T-helper 2 cell treated with Interferon-gamma antibody and Interleukin-4, amounts not matched to agents 5 μg/mL and 100 μg/mL, for 36 hours (primary cell): Measurements from ENCODE around the gene BRWD1.

ENCODE experiments used
- DNase-seq: peaks from one replicate; pipeline ENCODE4 v3.0.0; 2021; ENCODE audit warnings: low spot score
- H3K27ac Mint-ChIP-seq: one replicate; pipeline ENCODE4 v1.8.0; 2021; ENCODE audit warnings: mild to moderate bottlenecking, mixed read lengths
- H3K27me3 Mint-ChIP-seq: one replicate; pipeline ENCODE4 v1.8.0; 2021; ENCODE audit warnings: low read depth, mixed read lengths
- H3K36me3 Mint-ChIP-seq: one replicate; pipeline ENCODE4 v1.8.0; 2021; ENCODE audit warnings: low read depth, mixed read lengths
- H3K4me1 Mint-ChIP-seq: one replicate; pipeline ENCODE4 v1.8.0; 2021; ENCODE audit warnings: low read depth, mixed read lengths
- H3K4me3 Mint-ChIP-seq: one replicate; pipeline ENCODE4 v1.8.0; 2022; ENCODE audit warnings: mild to moderate bottlenecking, moderate library complexity, mixed read lengths
- H3K9me3 Mint-ChIP-seq: one replicate; pipeline ENCODE4 v1.8.0; 2021; ENCODE audit warnings: mixed read lengths

The BRWD1 gene

GRCh38 chr21:39318091-39318959 is 4.9 kb upstream of the BRWD1 start:
- Mint-ChIP-seq H3K4me1 (peaks cover 17% of the 10 kb centered on the region), H3K36me3 (peaks cover 2% of the 10 kb centered on the region), H3K27me3 (no peaks in the 10 kb centered on the region), H3K4me3 (no peak overlapping the region), H3K27ac (no peak overlapping the region), H3K9me3 (no peaks in the 10 kb centered on the region)
- DNase-seq = no peak

DNA sequence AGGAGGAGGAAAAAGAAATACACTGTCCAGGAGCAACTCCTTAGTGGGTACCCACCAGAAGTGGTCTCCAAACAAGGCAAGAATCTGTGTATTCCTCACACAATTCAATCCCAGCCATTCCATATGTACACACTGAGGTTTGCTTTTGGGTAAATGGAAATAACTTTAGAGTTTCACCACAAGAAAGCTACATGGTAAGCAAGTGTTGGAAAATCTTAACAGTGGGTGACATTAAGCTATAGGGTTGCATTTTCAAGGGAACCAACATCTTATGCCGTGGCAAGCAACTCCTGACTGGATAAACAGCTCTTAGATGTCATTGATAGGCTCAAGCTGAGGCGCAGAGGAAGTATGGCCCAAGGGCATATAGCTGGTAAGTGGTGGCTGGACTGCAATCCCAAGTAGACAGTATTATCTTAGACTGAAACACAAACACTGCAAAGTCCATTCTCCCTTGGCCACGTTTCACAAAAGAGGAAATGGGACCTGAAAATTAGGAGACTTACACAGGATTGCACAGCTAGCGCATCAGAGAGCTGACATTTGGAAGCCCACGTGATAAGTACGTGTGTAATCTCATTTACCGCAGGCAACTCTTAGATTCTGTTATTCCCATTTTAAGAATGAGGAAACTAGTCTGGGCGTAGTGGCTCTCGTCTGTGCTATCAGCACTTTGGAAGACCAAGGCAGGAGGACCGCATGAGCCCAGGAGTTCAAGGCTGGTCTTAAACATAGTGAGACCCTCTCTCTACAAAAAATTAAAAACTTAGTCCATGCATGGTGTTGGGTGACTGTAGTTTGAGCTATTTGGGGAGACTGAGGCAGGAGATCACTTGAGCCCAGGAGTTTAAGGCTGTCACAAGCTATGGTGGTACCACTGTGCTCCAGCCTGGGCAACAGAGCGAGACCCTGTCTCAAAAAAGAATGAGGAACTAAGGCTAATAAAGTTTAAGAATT is 4.0 kb upstream of the BRWD1 start:
- Mint-ChIP-seq H3K27me3 (no peaks in the 10 kb centered on the region), H3K27ac (no peak overlapping the region), H3K4me3 (no peak overlapping the region)

GRCh38 chr21:39316729-39317128 is 3.3 kb upstream of the BRWD1 start:
- Mint-ChIP-seq H3K27ac (no peak overlapping the region), H3K9me3 (no peaks in the 10 kb centered on the region), H3K4me3 (no peak overlapping the region), H3K36me3 (peaks cover 6% of the 10 kb centered on the region), H3K4me1 (peaks cover 23% of the 10 kb centered on the region), H3K27me3 (no peaks in the 10 kb centered on the region)
- DNase-seq = no peak

More for the DNA sequence above, 4.0 kb upstream of the BRWD1 start:
- DNase-seq = no peak
- H3K36me3 Mint-ChIP-seq = peaks cover 2% of the 10 kb centered on the region
- peaks cover 17% of the 10 kb centered on the region for H3K4me1 Mint-ChIP-seq
- H3K9me3 Mint-ChIP-seq = no peaks in the 10 kb centered on the region

DNA sequence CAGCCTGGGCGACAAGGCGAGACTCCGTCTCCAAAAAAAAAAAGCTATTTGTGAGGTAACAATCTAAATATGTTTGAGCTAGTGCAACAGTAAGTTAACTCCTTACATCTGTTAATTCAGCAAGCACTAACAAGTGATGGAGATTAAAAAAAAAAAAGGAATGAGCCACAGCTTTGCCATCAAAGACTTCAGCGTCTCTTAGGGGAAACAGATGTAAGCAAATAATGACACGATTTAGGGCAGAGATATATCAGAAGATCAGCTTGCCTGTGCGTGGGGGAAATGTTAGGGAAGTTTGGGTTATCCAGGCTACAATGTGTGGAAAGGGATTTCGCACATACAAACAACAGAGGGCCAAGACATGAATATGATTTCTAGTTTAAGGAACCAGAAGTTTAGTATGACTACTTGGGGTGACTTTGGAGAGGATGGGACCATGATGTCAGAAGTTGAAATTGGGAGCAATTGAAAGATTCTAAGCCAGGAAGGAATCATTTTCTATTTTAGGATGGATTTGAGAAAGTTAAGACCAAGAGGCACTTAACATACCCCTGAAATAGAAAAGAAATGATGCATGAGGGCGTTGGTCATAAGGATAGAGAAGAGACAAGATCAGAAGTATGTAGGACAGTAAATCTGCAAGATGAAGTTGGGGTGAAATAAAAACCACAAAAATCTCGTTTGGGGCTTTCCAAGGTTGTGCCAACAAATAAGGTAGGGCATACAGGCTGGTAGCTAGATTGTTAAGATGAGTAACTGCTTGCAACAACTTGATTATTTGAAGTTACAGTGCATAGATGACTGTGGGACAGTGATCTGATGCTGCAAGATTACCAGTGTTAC is 2.4 kb upstream of the BRWD1 start:
- H3K9me3 Mint-ChIP-seq = no peaks in the 10 kb centered on the region
- peak overlapping the region; percentile 42 for H3K27ac Mint-ChIP-seq
- DNase-seq = peak; percentile 37
- H3K36me3 Mint-ChIP-seq = peaks cover 8% of the 10 kb centered on the region
- peak overlapping the region; percentile 3 for H3K4me3 Mint-ChIP-seq
- H3K27me3 Mint-ChIP-seq = no peaks in the 10 kb centered on the region
- H3K4me1 Mint-ChIP-seq = peaks cover 30% of the 10 kb centered on the region

GRCh38 chr21:39314143-39315027 is 953 bp upstream of the BRWD1 start:
- DNase-seq = peak; percentile 63
- peaks cover 14% of the 10 kb centered on the region for H3K36me3 Mint-ChIP-seq
- peak overlapping the region; percentile 87 for H3K4me3 Mint-ChIP-seq
- peaks cover 36% of the 10 kb centered on the region for H3K4me1 Mint-ChIP-seq
- no peaks in the 10 kb centered on the region for H3K27me3 Mint-ChIP-seq
- H3K9me3 Mint-ChIP-seq = no peaks in the 10 kb centered on the region
- H3K27ac Mint-ChIP-seq = peak overlapping the region; percentile 97

DNA sequence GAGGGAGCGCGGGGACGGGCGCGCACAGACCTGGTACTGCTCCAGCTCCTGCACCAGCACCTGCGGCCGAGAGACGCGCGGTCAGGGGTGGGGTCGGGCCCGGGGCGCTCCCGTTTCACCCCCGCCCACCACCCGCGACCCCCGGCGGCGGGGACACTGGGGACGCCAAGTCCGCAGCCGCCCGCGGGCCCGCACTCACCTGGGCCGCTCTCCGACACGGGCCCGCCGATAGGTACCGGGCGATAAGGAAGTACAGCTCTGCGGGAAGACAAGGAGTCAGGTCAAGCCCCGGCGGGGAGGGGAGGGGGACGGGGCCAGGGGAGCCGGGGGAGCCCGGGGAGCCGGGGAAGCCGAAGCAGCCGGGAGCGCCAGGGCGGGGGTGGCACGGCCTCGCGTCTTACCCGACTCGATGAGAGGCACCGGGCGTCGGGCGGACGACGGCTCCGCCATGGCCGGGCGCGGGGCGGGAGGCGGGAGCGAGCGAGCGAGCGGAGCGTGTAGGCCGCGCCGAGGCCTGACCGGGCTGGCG is 326 bp downstream of the BRWD1 start:
- Mint-ChIP-seq H3K27ac (peak overlapping the region; percentile 97), H3K9me3 (no peaks in the 10 kb centered on the region), H3K36me3 (peaks cover 23% of the 10 kb centered on the region), H3K27me3 (no peaks in the 10 kb centered on the region), H3K4me1 (peaks cover 36% of the 10 kb centered on the region), H3K4me3 (peak overlapping the region; percentile 91)
- DNase-seq = no peak

GRCh38 chr21:39312112-39313041 is 1.1 kb downstream of the BRWD1 start:
- H3K4me1 Mint-ChIP-seq = peaks cover 36% of the 10 kb centered on the region
- peaks cover 27% of the 10 kb centered on the region for H3K36me3 Mint-ChIP-seq
- no peaks in the 10 kb centered on the region for H3K27me3 Mint-ChIP-seq
- peak overlapping the region; percentile 91 for H3K4me3 Mint-ChIP-seq
- peak; percentile 93 for DNase-seq
- peak overlapping the region; percentile 94 for H3K27ac Mint-ChIP-seq
- no peaks in the 10 kb centered on the region for H3K9me3 Mint-ChIP-seq

DNA sequence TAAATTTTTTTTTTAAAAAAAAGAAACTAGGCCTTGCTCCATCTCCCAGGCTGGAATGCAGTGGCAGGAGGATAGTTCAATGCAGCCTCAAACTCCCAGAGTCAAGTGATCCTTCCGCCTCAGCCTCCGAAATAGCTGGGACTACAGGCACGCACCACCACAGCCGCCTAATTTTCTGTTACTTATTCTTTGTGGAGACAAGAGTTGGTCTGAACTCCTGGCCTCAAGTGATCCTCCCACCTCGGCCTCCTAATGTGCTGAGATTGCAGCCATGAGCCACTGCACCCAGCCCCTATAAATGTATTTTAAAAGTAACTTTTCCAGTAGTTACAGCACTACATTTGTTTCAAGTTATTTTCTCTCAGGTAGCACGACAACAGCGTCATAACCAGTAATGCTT is 2.3 kb downstream of the BRWD1 start:
- H3K27me3 Mint-ChIP-seq = no peaks in the 10 kb centered on the region
- H3K27ac Mint-ChIP-seq = no peak overlapping the region
- no peak overlapping the region for H3K4me3 Mint-ChIP-seq
- DNase-seq = no peak
- H3K4me1 Mint-ChIP-seq = peaks cover 32% of the 10 kb centered on the region
- H3K36me3 Mint-ChIP-seq = peaks cover 27% of the 10 kb centered on the region
- no peaks in the 10 kb centered on the region for H3K9me3 Mint-ChIP-seq

GRCh38 chr21:39307466-39307865 is 6.0 kb downstream of the BRWD1 start:
- DNase-seq = no peak
- H3K36me3 Mint-ChIP-seq = peaks cover 32% of the 10 kb centered on the region
- no peak overlapping the region for H3K27ac Mint-ChIP-seq
- no peaks in the 10 kb centered on the region for H3K9me3 Mint-ChIP-seq
- no peaks in the 10 kb centered on the region for H3K27me3 Mint-ChIP-seq
- no peak overlapping the region for H3K4me3 Mint-ChIP-seq
- H3K4me1 Mint-ChIP-seq = peaks cover 21% of the 10 kb centered on the region

DNA sequence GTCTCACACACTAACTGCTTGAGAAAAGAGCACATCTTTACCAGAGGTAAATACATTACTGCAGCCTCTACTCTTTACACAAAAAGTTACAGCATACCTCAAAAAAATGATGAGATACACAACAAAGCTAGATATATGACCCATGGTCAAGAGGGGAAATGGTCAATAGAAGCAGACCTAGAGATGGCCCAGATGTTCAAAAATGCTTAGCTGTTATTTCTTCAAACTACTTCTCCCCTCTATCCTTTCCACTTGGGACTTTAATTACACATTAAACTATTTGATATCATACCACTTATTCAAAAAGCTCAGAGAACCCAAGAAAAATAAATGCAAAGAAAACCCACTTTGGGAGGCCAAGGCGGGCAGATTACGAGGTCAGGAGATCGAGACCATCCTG is 12.8 kb downstream of the BRWD1 start:
- Mint-ChIP-seq H3K27ac (no peak overlapping the region), H3K4me3 (no peak overlapping the region), H3K27me3 (no peaks in the 10 kb centered on the region), H3K4me1 (peaks cover 10% of the 10 kb centered on the region), H3K36me3 (peaks cover 56% of the 10 kb centered on the region), H3K9me3 (peaks cover 13% of the 10 kb centered on the region)
- no peak for DNase-seq

DNA sequence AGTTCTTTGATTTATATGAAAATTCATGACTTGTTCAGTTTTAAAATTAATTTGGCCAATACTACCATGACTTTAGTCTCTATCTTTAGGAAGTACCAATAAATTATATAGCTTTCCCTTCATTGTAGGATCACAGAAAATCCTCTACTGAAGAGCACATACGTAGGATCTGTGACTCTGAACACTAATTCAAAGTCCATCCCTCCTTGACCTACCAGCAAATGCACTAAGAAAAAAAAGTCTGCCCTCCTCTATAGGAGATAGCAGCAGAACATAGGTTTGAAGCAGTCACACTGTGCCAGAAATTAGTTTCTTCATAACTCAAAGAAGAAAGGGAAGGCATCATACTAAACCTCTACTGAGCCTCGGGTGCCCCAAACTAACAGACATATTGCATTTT is 16.5 kb downstream of the BRWD1 start:
- no peaks in the 10 kb centered on the region for H3K27me3 Mint-ChIP-seq
- peaks cover 13% of the 10 kb centered on the region for H3K9me3 Mint-ChIP-seq
- no peak overlapping the region for H3K27ac Mint-ChIP-seq
- H3K4me3 Mint-ChIP-seq = no peak overlapping the region
- H3K36me3 Mint-ChIP-seq = peaks cover 76% of the 10 kb centered on the region
- H3K4me1 Mint-ChIP-seq = peaks cover 7% of the 10 kb centered on the region
- DNase-seq = no peak

- Mint-ChIP-seq H3K27me3 (no peaks in the 10 kb centered on the region), H3K9me3 (peaks cover 11% of the 10 kb centered on the region), H3K4me1 (no peaks in the 10 kb centered on the region), H3K4me3 (no peak overlapping the region), H3K36me3 (peaks cover 62% of the 10 kb centered on the region), H3K27ac (no peak overlapping the region)
- no peak for DNase-seq
These were observed 24.4 kb downstream of the BRWD1 start for GRCh38 chr21:39288987-39289386.
